Small intestine (tissue), 7 donors: ENCODE data around the gene C22orf39. TPM values are rescaled to one million over a fixed set of nuclear protein-coding genes. Genes with fewer than 3 reads are reported as not detected.

Experiments used
- DNase-seq, 2 donors: peaks; one replicate each; pipeline versions ENCODE4 v3.0.0 to v3.0.0-alpha.2; 2013
- FAIRE-seq: peaks from 2 replicates; lab custom pipeline; 2012; peaks lifted over from hg19 to GRCh38; lab: Jason Lieb, UNC
- H3K27ac ChIP-seq, 3 donors: one replicate each; pipeline ENCODE4 v1.5.1; 2013; ENCODE audit warnings: low read length in 2 of 3, mild to moderate bottlenecking in 2 of 3, control low read depth in 1 of 3, inconsistent platforms in 1 of 3, low read depth in 1 of 3, moderate library complexity in 1 of 3
- H3K27me3 ChIP-seq, 3 donors: one replicate each; pipeline ENCODE4 v1.6.1; 2013; ENCODE audit warnings: low read length in 3 of 3, inconsistent platforms in 1 of 3; ENCODE audit not compliant: control insufficient read depth in 3 of 3, insufficient read depth in 3 of 3
- H3K36me3 ChIP-seq, 3 donors: one replicate each; pipeline ENCODE4 v1.6.1; 2013; ENCODE audit warnings: low read length in 3 of 3, inconsistent platforms in 1 of 3, low read depth in 1 of 3, mild to moderate bottlenecking in 1 of 3, moderate library complexity in 1 of 3; ENCODE audit not compliant: control insufficient read depth in 3 of 3, insufficient read depth in 2 of 3
- H3K4me1 ChIP-seq, 3 donors: one replicate each; pipeline ENCODE4 v1.6.1; 2013; ENCODE audit warnings: low read length in 2 of 3, inconsistent platforms in 1 of 3, low read depth in 1 of 3, mild to moderate bottlenecking in 1 of 3, moderate library complexity in 1 of 3; ENCODE audit not compliant: control insufficient read depth in 3 of 3, insufficient read depth in 2 of 3
- H3K4me3 ChIP-seq, 3 donors: one replicate each; pipeline ENCODE4 v1.5.1; 2013; ENCODE audit warnings: low read length in 3 of 3, control low read depth in 1 of 3, inconsistent platforms in 1 of 3, low read depth in 1 of 3, mild to moderate bottlenecking in 1 of 3, moderate library complexity in 1 of 3
- H3K9me3 ChIP-seq, 2 donors: one replicate each; pipeline ENCODE4 v1.6.1; 2013; ENCODE audit warnings: low read depth in 1 of 2, low read length in 1 of 2; ENCODE audit not compliant: control insufficient read depth in 2 of 2, insufficient read depth in 1 of 2
- WGBS, 3 donors: extraction: QIAGEN DNeasy Blood & Tissue Kit; methylation state at CpG; one replicate each; pipeline ENCODE4 v1.1.7; 2013; 5-methylcytosine and 5-hydroxymethylcytosine counted together
- polyA plus RNA-seq, 4 donors: library from polyadenylated mRNA; stranded (reverse) in 3 of 4; unstranded in 1 of 4; fragments of 200-250 nt in 3 of 4; fragments of 120-200 nt in 1 of 4; gene quantifications; one replicate each; pipeline versions ENCODE4 v1.2.1 to v1.2.3, GENCODE V29; 2013
- donor health status: healthy with polysubstance abuse.
- donor health status: control.
- donor health status: control.
- donor health status: Bipolar disorder and iron deficiency.
- donor health status: healthy.

The C22orf39 gene
- polyA plus RNA-seq, 4 donors: 28.6 to 32.2 (median 29.4) TPM

DNA sequence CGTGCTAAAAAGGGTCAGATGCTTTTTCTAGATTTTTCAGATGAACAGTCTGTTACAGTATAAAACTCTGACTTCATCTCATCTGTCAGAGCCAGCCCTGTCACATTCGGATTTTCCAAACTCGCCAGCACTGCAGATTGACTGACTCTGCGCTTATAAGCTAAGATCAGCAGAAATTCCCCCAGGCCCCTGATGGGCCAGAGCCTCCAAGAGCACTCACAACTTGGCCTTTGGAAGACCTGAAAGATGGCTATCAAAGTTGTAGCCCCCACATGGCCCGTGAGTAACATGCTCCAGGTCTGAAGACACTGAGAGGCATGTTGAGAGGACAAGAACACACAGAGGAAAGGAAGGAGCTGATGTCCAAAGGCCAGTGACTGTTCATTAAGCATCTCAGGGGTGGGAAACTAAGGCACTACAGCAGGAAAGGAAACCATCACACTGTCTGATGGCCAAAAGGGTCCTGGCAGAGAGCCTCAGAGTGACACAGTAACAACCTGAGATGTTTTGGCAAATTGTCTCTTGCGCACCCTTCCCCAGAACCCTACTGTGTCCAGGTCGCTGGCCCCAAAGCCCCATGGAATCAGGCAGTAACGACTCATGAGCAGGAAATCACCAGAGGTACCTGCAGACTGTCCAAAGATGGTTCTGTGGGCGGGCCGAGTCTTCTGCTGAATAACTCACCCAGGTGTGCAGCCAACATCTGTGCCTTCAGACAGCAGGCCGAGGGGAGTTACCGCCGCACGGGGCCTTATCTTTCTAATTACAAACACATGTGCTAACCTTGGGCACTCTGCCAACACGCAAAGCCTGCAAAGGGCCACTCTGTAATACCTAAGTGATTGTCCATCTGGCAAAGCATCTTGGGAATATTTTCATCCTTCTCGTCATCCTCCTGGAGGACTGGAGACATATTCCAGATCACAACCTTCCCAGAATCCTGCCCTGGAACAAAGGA lies 39.6 kb downstream of the C22orf39 start:
- peak; percentile 25 to 63 for DNase-seq
- no peak for FAIRE-seq
- Histone ChIP-seq H3K27me3 (no peaks in the 10 kb centered on the region), H3K27ac (no peak overlapping the region), H3K9me3 (no peaks in the 10 kb centered on the region), H3K4me1 (no peaks in the 10 kb centered on the region), H3K36me3 (peaks cover 4 to 57% (median 17%) of the 10 kb centered on the region in 3 donors), H3K4me3 (no peak overlapping the region)
- 55 to 74% (median 64%) methylated on average over 16 of the region's 16 CpGs for WGBS, 3 donors

- no peaks in the 10 kb centered on the region for H3K4me1 ChIP-seq
- WGBS, 3 donors: 95 to 96% (median 95%) methylated on average over 4 of the region's 4 CpGs
- DNase-seq (no peak), FAIRE-seq (no peak)
- no peak overlapping the region for H3K4me3 ChIP-seq
- no peaks in the 10 kb centered on the region for H3K9me3 ChIP-seq
- no peaks in the 10 kb centered on the region for H3K27me3 ChIP-seq
- no peak overlapping the region for H3K27ac ChIP-seq
- peaks cover 4 to 58% (median 17%) of the 10 kb centered on the region in 3 donors for H3K36me3 ChIP-seq
Measured at GRCh38 chr22:19406846-19407245, 40.7 kb downstream of the C22orf39 start.

DNA sequence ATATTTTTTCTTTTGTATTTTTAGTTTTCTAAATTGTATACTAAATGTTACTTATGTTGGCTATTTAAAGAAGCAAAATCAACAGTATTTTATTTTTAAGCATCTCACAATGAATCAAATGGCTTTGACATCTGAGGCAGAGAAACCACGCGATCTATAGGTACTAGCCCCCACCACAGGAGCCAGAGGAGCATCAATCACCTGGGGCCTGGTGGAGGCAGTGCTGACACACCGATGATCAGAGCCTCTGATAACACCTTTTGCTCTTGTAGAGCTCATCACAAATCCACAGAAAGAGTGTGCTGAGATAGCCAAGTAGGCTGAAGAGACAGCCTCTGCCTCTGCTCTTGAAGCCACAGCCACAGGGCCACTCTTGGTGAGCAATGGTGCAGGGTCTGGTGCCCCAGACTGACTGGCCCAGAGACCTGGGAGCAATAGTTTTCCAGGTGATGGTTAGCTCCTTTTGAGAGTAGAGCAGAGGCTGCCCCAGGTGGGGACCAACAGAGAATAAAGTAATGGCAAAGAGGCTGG lies 41.2 kb downstream of the C22orf39 start:
- Histone ChIP-seq H3K27me3 (no peaks in the 10 kb centered on the region), H3K4me3 (no peak overlapping the region), H3K27ac (no peak overlapping the region), H3K36me3 (peaks cover 4 to 60% (median 17%) of the 10 kb centered on the region in 3 donors), H3K9me3 (no peaks in the 10 kb centered on the region), H3K4me1 (no peaks in the 10 kb centered on the region)
- DNase-seq: no peak
- 82 to 93% (median 89%) methylated on average over 3 of the region's 3 CpGs for WGBS, 3 donors
- no peak for FAIRE-seq

GRCh38 chr22:19405652-19406051 lies 41.9 kb downstream of the C22orf39 start:
- DNase-seq (no peak), FAIRE-seq (no peak)
- Histone ChIP-seq H3K4me1 (no peaks in the 10 kb centered on the region), H3K4me3 (no peak overlapping the region), H3K27ac (no peak overlapping the region), H3K27me3 (no peaks in the 10 kb centered on the region), H3K9me3 (no peaks in the 10 kb centered on the region), H3K36me3 (peaks cover 6 to 59% (median 20%) of the 10 kb centered on the region in 3 donors)
- 93 to 97% (median 97%) methylated on average over 8 of the region's 8 CpGs for WGBS, 3 donors

GRCh38 chr22:19405133-19405532 lies 42.4 kb downstream of the C22orf39 start:
- peaks cover 7 to 58% (median 21%) of the 10 kb centered on the region in 3 donors for H3K36me3 ChIP-seq
- 86 to 93% (median 87%) methylated on average over 4 of the region's 4 CpGs for WGBS, 3 donors

DNA sequence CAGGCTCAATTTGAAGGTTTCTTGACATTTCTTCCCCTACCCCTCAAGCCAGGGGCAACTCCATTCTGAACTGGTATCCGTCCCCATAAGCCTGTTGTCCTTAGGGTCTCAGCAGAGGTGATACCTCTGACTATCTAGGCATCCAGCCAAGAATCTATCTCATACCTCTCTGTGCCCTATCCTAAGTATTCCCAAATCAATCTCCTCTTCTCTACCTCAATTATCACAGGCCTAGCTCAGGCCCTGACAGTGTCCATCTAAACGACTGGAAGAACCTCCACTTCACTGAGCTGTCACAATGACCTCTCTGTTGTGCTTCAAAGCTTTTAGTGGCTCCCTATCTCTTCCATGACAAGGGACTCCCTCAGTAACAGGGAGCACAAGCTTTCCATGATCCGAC lies 42.8 kb downstream of the C22orf39 start:
- no peak overlapping the region for H3K27ac ChIP-seq
- WGBS, 3 donors: 92 to 98% (median 96%) methylated on average over 3 of the region's 3 CpGs
- no peaks in the 10 kb centered on the region for H3K9me3 ChIP-seq
- no peak overlapping the region for H3K4me3 ChIP-seq
- no peak for DNase-seq
- H3K36me3 ChIP-seq: peaks cover 3 to 55% (median 21%) of the 10 kb centered on the region in 3 donors
- no peaks in the 10 kb centered on the region for H3K27me3 ChIP-seq
- no peaks in the 10 kb centered on the region for H3K4me1 ChIP-seq
- FAIRE-seq: no peak

More at GRCh38 chr22:19405133-19405532, 42.4 kb downstream of the C22orf39 start:
- Histone ChIP-seq H3K9me3 (no peaks in the 10 kb centered on the region), H3K4me3 (no peak overlapping the region), H3K27me3 (no peaks in the 10 kb centered on the region), H3K27ac (no peak overlapping the region), H3K4me1 (no peaks in the 10 kb centered on the region)
- no peak for FAIRE-seq
- no peak for DNase-seq

- peaks cover 3 to 50% (median 17%) of the 10 kb centered on the region in 3 donors for H3K36me3 ChIP-seq
- 96 to 98% (median 98%) methylated on average over 4 of the region's 4 CpGs for WGBS, 3 donors
- H3K9me3 ChIP-seq: no peaks in the 10 kb centered on the region
- DNase-seq (no peak), FAIRE-seq (no peak)
- no peaks in the 10 kb centered on the region for H3K4me1 ChIP-seq
- H3K27ac ChIP-seq: no peak overlapping the region
- no peak overlapping the region for H3K4me3 ChIP-seq
- no peaks in the 10 kb centered on the region for H3K27me3 ChIP-seq
Measured at GRCh38 chr22:19402642-19403191, 44.8 kb downstream of the C22orf39 start.

GRCh38 chr22:19401483-19401882 lies 46.0 kb downstream of the C22orf39 start:
- H3K36me3 ChIP-seq: peaks cover 3 to 54% (median 17%) of the 10 kb centered on the region in 3 donors
- H3K4me3 ChIP-seq: no peak overlapping the region
- DNase-seq: no peak
- 95 to 99% (median 97%) methylated on average over 4 of the region's 4 CpGs for WGBS, 3 donors
- H3K27ac ChIP-seq: no peak overlapping the region
- H3K4me1 ChIP-seq: no peaks in the 10 kb centered on the region
- H3K27me3 ChIP-seq: no peaks in the 10 kb centered on the region
- no peaks in the 10 kb centered on the region for H3K9me3 ChIP-seq
- no peak for FAIRE-seq
